GM12892 (cell line): ENCODE measurements around the gene ZDHHC4.

Experiments
- POLR2A ChIP-seq: IDR thresholded peaks from 2 replicates; pipeline ENCODE4 v1.6.1; 2011; ENCODE audit warnings: low read depth, low read length, control low read depth
- POLR2AphosphoS5 ChIP-seq: IDR thresholded peaks from 2 replicates; pipeline ENCODE4 v1.6.1; 2011; ENCODE audit warnings: low read depth, low read length, control low read depth

GRCh38 chr7:6590645-6591110, 13.4 kb downstream of the ZDHHC4 start:
- no peak for TF ChIP-seq POLR2AphosphoS5
- TF ChIP-seq POLR2A: no peak
